Measurements from ENCODE around the gene NPAT. TPM values are rescaled to one million over a fixed set of nuclear protein-coding genes. Genes with fewer than 3 reads are reported as not detected.
"Not testable (repeated sequence)": the region's sequence is repeated elsewhere in the genome, so short reads cannot be mapped to it uniquely, and the experiment has no call there.

Gene NPAT
- total RNA-seq, 2 experiments from 2014 or later = 40.4 to 42.5 TPM

- Mint-ChIP-seq H3K27ac (peak overlapping the region; percentile 22), H3K36me3 (peaks cover 50% of the 10 kb centered on the region), H3K27me3 (no peaks in the 10 kb centered on the region), H3K4me1 (peaks cover 15% of the 10 kb centered on the region), H3K9me3 (peaks cover 1% of the 10 kb centered on the region), H3K4me3 (no peak overlapping the region)
- DNase-seq = no peak
Observed at GRCh38 chr11:108148556-108148955, 73.9 kb downstream of the NPAT start.

- no peak for DNase-seq
- Mint-ChIP-seq H3K9me3 (peaks cover 1% of the 10 kb centered on the region), H3K4me3 (no peak overlapping the region), H3K4me1 (peaks cover 15% of the 10 kb centered on the region), H3K36me3 (peaks cover 46% of the 10 kb centered on the region), H3K27me3 (no peaks in the 10 kb centered on the region), H3K27ac (peak overlapping the region; percentile 58)
Observed at GRCh38 chr11:108147150-108147549, 75.3 kb downstream of the NPAT start.

GRCh38 chr11:108144615-108145014, 77.8 kb downstream of the NPAT start:
- Mint-ChIP-seq H3K4me1 (peaks cover 15% of the 10 kb centered on the region), H3K27me3 (no peaks in the 10 kb centered on the region), H3K9me3 (peaks cover 1% of the 10 kb centered on the region), H3K27ac (peak overlapping the region; percentile 54), H3K36me3 (peaks cover 57% of the 10 kb centered on the region), H3K4me3 (no peak overlapping the region)
- DNase-seq = no peak

GRCh38 chr11:108142304-108142703, 80.1 kb downstream of the NPAT start:
- Mint-ChIP-seq H3K27ac (no peak overlapping the region), H3K36me3 (peaks cover 59% of the 10 kb centered on the region), H3K4me3 (no peak overlapping the region), H3K4me1 (peaks cover 19% of the 10 kb centered on the region), H3K27me3 (no peaks in the 10 kb centered on the region), H3K9me3 (peaks cover 1% of the 10 kb centered on the region)
- no peak for DNase-seq

- Mint-ChIP-seq H3K9me3 (no peaks in the 10 kb centered on the region), H3K36me3 (peaks cover 37% of the 10 kb centered on the region), H3K27me3 (no peaks in the 10 kb centered on the region), H3K4me3 (no peak overlapping the region), H3K27ac (peak overlapping the region; percentile 84), H3K4me1 (peaks cover 21% of the 10 kb centered on the region)
- DNase-seq = no peak
Observed at GRCh38 chr11:108137212-108137611, 85.2 kb downstream of the NPAT start.

GRCh38 chr11:108135845-108136544, 86.4 kb downstream of the NPAT start:
- no peaks in the 10 kb centered on the region for H3K27me3 Mint-ChIP-seq
- no peak overlapping the region for H3K4me3 Mint-ChIP-seq
- H3K36me3 Mint-ChIP-seq = peaks cover 33% of the 10 kb centered on the region
- peaks cover 21% of the 10 kb centered on the region for H3K4me1 Mint-ChIP-seq
- peak overlapping the region; percentile 85 for H3K27ac Mint-ChIP-seq
- peak; percentile 36 for DNase-seq
- no peaks in the 10 kb centered on the region for H3K9me3 Mint-ChIP-seq

GRCh38 chr11:108132993-108133538, 89.4 kb downstream of the NPAT start:
- H3K27ac Mint-ChIP-seq, DNase-seq, H3K4me3 Mint-ChIP-seq, H3K9me3 Mint-ChIP-seq, H3K27me3 Mint-ChIP-seq: not testable (repeated sequence)
- peaks cover 18% of the 10 kb centered on the region for H3K36me3 Mint-ChIP-seq
- peaks cover 20% of the 10 kb centered on the region for H3K4me1 Mint-ChIP-seq

GRCh38 chr11:108131993-108132392, 90.4 kb downstream of the NPAT start:
- Mint-ChIP-seq H3K36me3 (peaks cover 12% of the 10 kb centered on the region), H3K27ac (no peak overlapping the region), H3K9me3 (no peaks in the 10 kb centered on the region), H3K4me1 (peaks cover 16% of the 10 kb centered on the region), H3K4me3 (no peak overlapping the region), H3K27me3 (no peaks in the 10 kb centered on the region)
- no peak for DNase-seq

- Mint-ChIP-seq H3K27me3 (no peaks in the 10 kb centered on the region), H3K9me3 (no peaks in the 10 kb centered on the region), H3K36me3 (peaks cover 21% of the 10 kb centered on the region), H3K4me3 (no peak overlapping the region), H3K27ac (no peak overlapping the region), H3K4me1 (peaks cover 17% of the 10 kb centered on the region)
- no peak for DNase-seq
Observed at GRCh38 chr11:108128772-108129171, 93.7 kb downstream of the NPAT start.

GRCh38 chr11:108125096-108125495, 97.3 kb downstream of the NPAT start:
- Mint-ChIP-seq H3K27me3 (no peaks in the 10 kb centered on the region), H3K27ac (no peak overlapping the region), H3K9me3 (no peaks in the 10 kb centered on the region), H3K4me1 (peaks cover 30% of the 10 kb centered on the region), H3K4me3 (no peak overlapping the region), H3K36me3 (peaks cover 22% of the 10 kb centered on the region)
- DNase-seq = no peak

- Mint-ChIP-seq H3K27ac (peak overlapping the region; percentile 74), H3K36me3 (peaks cover 18% of the 10 kb centered on the region), H3K4me1 (peaks cover 28% of the 10 kb centered on the region), H3K4me3 (peak overlapping the region; percentile 96), H3K27me3 (no peaks in the 10 kb centered on the region), H3K9me3 (no peaks in the 10 kb centered on the region)
- DNase-seq = no peak
Observed at GRCh38 chr11:108122166-108122628, 100.2 kb downstream of the NPAT start.

GRCh38 chr11:108121274-108122155, 100.9 kb downstream of the NPAT start, which contains the start of gene ACAT1:
ACAT1 (plus strand) TSS chr11:108121567; CDS start chr11:108121607, 40 bp downstream.
- Mint-ChIP-seq H3K27ac (peak within 1 kb of the TSS; percentile 74), H3K36me3 (peaks cover 17% of the 10 kb centered on the region), H3K4me3 (peak within 1 kb of the TSS; percentile 96), H3K9me3 (no peaks in the 10 kb centered on the region), H3K27me3 (no peaks in the 10 kb centered on the region), H3K4me1 (peaks cover 28% of the 10 kb centered on the region)
- peak; percentile 99 for DNase-seq

GRCh38 chr11:108120936-108121273, 101.5 kb downstream of the NPAT start:
- H3K4me3 Mint-ChIP-seq = peak overlapping the region; percentile 96
- not testable (repeated sequence) for DNase-seq, H3K9me3 Mint-ChIP-seq, H3K27me3 Mint-ChIP-seq
- peaks cover 28% of the 10 kb centered on the region for H3K4me1 Mint-ChIP-seq
- peaks cover 14% of the 10 kb centered on the region for H3K36me3 Mint-ChIP-seq
- H3K27ac Mint-ChIP-seq = peak overlapping the region; percentile 72

- H3K27ac Mint-ChIP-seq = no peak overlapping the region
- H3K27me3 Mint-ChIP-seq = no peaks in the 10 kb centered on the region
- peaks cover 8% of the 10 kb centered on the region for H3K4me1 Mint-ChIP-seq
- no peaks in the 10 kb centered on the region for H3K9me3 Mint-ChIP-seq
- no peak overlapping the region for H3K4me3 Mint-ChIP-seq
- no peak for DNase-seq
- H3K36me3 Mint-ChIP-seq = peaks cover 7% of the 10 kb centered on the region
Observed at GRCh38 chr11:108117746-108118371, 104.6 kb downstream of the NPAT start.
